VCaP (cell line): ENCODE results near the gene TMEM200B.

ENCODE experiments used
- H3K27ac ChIP-seq: fragments of 450-650 bp; 2 replicates; pipeline ENCODE4 v1.5.1; 2017
- TF ChIP-seq, protein P1 (sequence below): fragments of 450-650 bp; conservative IDR thresholded peaks from 2 replicates; pipeline ENCODE4 v1.5.1; 2017; ENCODE audit warnings: mild to moderate bottlenecking, moderate library complexity

The TMEM200B gene

DNA sequence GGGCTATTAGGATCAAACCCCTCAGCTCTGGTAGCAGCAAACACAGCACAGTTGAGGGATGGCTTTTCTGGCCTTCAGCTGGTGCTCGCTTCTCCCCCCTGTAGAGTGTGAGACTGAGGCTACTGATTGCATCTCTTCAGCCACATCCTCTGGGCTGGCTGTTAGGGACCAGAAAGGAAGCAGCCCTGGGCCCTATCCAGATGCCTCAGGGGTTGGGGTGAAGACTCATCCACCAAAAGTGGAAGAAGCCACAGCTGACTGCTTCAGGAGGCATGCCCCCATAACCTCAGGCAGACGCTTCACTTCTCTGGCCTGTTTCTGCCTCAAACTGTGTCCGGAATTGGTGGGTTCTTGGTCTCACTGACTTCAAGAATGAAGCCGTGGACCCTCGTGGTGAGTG, 6.2 kb upstream of the TMEM200B start:
- no peak overlapping the region for H3K27ac ChIP-seq
- TF ChIP-seq, protein P1, sequence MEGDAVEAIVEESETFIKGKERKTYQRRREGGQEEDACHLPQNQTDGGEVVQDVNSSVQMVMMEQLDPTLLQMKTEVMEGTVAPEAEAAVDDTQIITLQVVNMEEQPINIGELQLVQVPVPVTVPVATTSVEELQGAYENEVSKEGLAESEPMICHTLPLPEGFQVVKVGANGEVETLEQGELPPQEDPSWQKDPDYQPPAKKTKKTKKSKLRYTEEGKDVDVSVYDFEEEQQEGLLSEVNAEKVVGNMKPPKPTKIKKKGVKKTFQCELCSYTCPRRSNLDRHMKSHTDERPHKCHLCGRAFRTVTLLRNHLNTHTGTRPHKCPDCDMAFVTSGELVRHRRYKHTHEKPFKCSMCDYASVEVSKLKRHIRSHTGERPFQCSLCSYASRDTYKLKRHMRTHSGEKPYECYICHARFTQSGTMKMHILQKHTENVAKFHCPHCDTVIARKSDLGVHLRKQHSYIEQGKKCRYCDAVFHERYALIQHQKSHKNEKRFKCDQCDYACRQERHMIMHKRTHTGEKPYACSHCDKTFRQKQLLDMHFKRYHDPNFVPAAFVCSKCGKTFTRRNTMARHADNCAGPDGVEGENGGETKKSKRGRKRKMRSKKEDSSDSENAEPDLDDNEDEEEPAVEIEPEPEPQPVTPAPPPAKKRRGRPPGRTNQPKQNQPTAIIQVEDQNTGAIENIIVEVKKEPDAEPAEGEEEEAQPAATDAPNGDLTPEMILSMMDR: no peak

GRCh38 chr1:29128739-29129138, 5.0 kb upstream of the TMEM200B start:
- no peak overlapping the region for H3K27ac ChIP-seq
- TF ChIP-seq, protein P1: no peak

- no peak overlapping the region for H3K27ac ChIP-seq
- TF ChIP-seq, protein P1: no peak
Measured at GRCh38 chr1:29126198-29126597, 2.5 kb upstream of the TMEM200B start.

DNA sequence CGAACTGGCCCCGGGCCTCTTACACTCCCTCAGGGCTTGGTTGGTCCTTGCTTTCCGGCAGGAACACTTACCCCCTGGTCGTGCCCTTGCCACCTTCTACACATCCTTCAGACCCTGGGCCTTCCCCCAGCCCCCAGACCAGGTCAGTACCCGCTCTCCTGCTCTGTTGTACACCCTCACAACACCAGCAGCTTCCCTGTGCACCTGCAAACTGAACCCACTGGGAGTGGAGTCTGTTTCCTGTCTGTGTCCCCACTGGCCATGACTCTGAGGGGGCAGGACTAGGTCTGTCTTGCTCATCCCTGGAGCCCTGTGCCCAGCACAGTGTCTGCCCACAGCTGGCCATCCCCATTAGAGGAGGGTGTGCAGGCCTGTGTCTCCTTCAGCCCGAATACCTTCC, 2.1 kb upstream of the TMEM200B start:
- H3K27ac ChIP-seq: no peak overlapping the region
- TF ChIP-seq, protein P1: no peak

GRCh38 chr1:29125237-29125641, 1.5 kb upstream of the TMEM200B start:
- no peak overlapping the region; the same call in 1 of the 2 replicates for H3K27ac ChIP-seq
- TF ChIP-seq, protein P1: no peak

- peak overlapping the region; percentile 44; the same call in 1 of the 2 replicates for H3K27ac ChIP-seq
- TF ChIP-seq, protein P1: peak; percentile 29
Measured at GRCh38 chr1:29124366-29125236, 898 bp upstream of the TMEM200B start.

DNA sequence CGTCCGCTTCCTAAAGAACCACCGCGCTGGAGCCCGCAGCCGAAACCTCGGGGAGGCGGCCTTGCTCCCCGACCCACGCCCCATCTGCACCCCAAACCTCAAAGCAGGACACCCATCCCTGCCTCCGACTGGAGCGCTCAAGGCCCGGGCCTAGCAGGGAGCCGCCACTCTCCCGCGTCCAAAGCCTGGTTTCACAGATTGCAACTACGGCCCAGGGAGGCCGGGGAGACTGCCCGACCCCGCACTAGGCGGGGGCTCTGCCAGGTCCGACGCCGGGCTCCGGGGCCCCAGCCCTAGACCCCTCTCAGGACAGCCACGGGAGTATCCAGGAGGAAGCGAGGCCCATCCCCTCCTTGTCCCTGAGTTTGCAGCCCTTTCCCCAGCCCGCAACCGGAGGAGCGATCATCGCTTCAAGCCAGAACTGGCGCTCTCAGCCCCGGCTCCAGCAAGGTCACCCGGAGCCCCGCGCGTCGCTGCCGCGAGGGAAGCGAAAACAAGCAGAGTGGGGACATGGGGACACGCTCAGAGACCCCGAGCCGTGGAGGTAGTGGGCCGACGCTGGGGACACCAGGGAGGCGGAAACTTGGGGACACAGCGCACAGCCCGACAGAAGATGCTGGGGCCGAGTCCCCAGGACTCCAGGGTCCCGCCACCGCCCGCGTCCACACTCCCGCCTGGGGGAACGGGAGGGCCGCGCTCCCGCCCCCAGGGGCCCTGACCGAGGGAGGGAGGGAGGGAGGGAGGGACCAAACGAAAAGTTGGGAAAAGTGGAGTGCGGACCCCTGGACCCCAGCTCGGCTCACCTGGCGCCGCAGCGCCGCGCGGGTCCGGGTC, 433 bp downstream of the TMEM200B start:
- TF ChIP-seq, protein P1: no peak
- H3K27ac ChIP-seq: no peak overlapping the region
